ENCODE data around the gene ZNF888.

The ZNF888 gene

DNA sequence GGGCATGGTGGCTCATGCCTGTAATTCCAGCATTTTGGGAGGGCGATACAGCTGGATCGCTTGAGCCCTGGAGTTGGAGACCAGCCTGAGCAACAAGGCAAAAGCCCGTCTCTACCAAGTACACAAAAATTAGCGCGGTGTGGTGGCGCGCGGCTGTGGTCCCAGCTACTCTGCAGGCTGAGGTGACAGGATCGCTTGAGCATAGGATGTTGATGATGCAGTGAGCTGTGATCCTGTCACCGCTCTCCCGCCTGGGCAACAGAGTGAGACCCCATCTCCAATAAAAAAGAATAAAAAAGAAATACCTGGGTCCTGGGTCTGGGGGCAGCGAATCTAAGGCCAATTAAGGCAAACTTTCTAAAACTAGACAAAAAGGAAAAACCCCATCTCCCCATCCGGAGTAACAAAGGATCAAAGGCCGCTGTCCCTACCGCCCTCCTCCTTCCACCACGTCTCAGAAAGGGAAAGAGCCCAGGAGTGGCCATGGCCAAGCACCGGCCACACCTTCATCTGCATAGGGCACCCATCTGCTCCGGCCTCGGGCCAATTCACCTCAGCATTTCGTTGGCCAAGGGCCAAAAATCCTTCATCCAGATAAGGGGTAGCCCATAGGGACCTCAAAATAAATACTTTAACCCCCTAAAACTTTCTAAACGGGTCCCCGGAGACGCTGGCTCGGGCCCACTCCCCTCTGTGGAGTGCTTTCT lies 26.6 kb downstream of the ZNF888 start:
- TF ChIP-seq, protein P1, sequence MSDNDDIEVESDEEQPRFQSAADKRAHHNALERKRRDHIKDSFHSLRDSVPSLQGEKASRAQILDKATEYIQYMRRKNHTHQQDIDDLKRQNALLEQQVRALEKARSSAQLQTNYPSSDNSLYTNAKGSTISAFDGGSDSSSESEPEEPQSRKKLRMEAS (IDR thresholded peaks at IDR 0.05) = peak; percentile 4; the same call in 1 of the 2 replicates
- TF ChIP-seq, protein P2, sequence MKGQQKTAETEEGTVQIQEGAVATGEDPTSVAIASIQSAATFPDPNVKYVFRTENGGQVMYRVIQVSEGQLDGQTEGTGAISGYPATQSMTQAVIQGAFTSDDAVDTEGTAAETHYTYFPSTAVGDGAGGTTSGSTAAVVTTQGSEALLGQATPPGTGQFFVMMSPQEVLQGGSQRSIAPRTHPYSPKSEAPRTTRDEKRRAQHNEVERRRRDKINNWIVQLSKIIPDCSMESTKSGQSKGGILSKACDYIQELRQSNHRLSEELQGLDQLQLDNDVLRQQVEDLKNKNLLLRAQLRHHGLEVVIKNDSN (IDR thresholded peaks at IDR 0.05) = no peak
- TF ChIP-seq NFIC (IDR thresholded peaks at IDR 0.05) = peak; percentile 81

DNA sequence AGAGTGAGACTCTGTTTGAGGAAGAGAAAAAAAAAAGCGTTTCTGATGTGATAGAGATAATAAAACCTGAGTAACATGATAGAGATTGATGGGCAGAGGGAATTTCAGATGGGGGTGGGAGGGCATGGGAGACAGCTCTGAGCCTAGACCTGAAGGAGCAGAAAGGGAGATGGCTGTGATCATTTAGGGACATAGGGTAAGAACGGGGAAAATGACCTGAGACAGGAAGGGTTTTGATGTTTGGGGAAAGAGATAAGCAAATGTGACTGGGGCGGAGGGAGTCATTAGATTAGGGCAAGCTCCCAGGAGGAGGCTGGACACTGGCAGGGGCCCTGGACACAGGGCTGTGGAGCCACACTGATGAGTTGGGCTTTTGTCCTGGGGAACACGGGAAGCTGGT lies 31.9 kb downstream of the ZNF888 start:
- TF ChIP-seq, protein P1 (IDR thresholded peaks at IDR 0.05) = no peak
- TF ChIP-seq NFIC (IDR thresholded peaks at IDR 0.05) (no peak), YY1 (IDR thresholded peaks at IDR 0.05; ENCODE audit: low read depth) (no peak), CEBPB (IDR thresholded peaks at IDR 0.05) (no peak), TEAD4 (IDR thresholded peaks at IDR 0.05) (no peak), RAD21 (IDR thresholded peaks at IDR 0.05; ENCODE audit: low read depth) (no peak), FOXM1 (IDR thresholded peaks at IDR 0.05; ENCODE audit: borderline replicate concordance, low read depth) (no peak), ZBTB7A (IDR thresholded peaks at IDR 0.05; ENCODE audit: low read depth) (no peak), EGR1 (IDR thresholded peaks at IDR 0.05) (no peak)

DNA sequence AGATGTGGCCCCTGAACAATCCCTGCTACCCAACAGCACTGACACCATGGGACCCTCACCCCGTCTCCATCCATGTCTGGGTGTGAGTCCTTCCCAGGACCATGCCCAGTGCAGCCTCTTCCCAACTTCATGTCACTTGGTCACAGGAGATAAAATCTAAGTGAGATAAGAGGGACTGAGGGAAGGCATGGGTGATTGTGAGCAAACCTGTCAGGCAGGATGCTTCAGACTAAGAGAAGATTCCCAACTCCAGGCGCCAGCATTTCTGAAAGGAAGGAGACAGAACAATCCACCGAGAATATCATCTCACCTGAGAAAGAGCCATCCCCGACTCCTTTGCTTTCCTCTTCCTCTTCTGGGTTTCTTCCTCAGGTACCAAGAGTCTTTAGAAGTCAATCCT lies 33.3 kb downstream of the ZNF888 start:
- no peak for TF ChIP-seq TCF12 (IDR thresholded peaks at IDR 0.05; ENCODE audit: low read depth)
- TF ChIP-seq, protein P2 (IDR thresholded peaks at IDR 0.05) = no peak
- no peak for TF ChIP-seq CREB1 (IDR thresholded peaks at IDR 0.05; ENCODE audit: low read depth)
- TF ChIP-seq EGR1 (IDR thresholded peaks at IDR 0.05) = no peak
- TF ChIP-seq YY1 (IDR thresholded peaks at IDR 0.05; ENCODE audit: low read depth) = no peak
- no peak for TF ChIP-seq CEBPB (IDR thresholded peaks at IDR 0.05)
- no peak for TF ChIP-seq FOXM1 (IDR thresholded peaks at IDR 0.05; ENCODE audit: borderline replicate concordance, low read depth)
- TF ChIP-seq TEAD4 (IDR thresholded peaks at IDR 0.05) = no peak
- no peak for TF ChIP-seq ZBTB7A (IDR thresholded peaks at IDR 0.05; ENCODE audit: low read depth)
- TF ChIP-seq TAF1 (IDR thresholded peaks at IDR 0.05; ENCODE audit: low read depth) = no peak
- TF ChIP-seq NFIC (IDR thresholded peaks at IDR 0.05) = no peak
- TF ChIP-seq, protein P3, sequence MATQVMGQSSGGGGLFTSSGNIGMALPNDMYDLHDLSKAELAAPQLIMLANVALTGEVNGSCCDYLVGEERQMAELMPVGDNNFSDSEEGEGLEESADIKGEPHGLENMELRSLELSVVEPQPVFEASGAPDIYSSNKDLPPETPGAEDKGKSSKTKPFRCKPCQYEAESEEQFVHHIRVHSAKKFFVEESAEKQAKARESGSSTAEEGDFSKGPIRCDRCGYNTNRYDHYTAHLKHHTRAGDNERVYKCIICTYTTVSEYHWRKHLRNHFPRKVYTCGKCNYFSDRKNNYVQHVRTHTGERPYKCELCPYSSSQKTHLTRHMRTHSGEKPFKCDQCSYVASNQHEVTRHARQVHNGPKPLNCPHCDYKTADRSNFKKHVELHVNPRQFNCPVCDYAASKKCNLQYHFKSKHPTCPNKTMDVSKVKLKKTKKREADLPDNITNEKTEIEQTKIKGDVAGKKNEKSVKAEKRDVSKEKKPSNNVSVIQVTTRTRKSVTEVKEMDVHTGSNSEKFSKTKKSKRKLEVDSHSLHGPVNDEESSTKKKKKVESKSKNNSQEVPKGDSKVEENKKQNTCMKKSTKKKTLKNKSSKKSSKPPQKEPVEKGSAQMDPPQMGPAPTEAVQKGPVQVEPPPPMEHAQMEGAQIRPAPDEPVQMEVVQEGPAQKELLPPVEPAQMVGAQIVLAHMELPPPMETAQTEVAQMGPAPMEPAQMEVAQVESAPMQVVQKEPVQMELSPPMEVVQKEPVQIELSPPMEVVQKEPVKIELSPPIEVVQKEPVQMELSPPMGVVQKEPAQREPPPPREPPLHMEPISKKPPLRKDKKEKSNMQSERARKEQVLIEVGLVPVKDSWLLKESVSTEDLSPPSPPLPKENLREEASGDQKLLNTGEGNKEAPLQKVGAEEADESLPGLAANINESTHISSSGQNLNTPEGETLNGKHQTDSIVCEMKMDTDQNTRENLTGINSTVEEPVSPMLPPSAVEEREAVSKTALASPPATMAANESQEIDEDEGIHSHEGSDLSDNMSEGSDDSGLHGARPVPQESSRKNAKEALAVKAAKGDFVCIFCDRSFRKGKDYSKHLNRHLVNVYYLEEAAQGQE (IDR thresholded peaks at IDR 0.05; ENCODE audit: low read depth) = no peak
- TF ChIP-seq RAD21 (IDR thresholded peaks at IDR 0.05; ENCODE audit: low read depth) = no peak
- TF ChIP-seq EP300 (IDR thresholded peaks at IDR 0.05; ENCODE audit: borderline replicate concordance) = no peak
- TF ChIP-seq, protein P1 (IDR thresholded peaks at IDR 0.05) = no peak

DNA sequence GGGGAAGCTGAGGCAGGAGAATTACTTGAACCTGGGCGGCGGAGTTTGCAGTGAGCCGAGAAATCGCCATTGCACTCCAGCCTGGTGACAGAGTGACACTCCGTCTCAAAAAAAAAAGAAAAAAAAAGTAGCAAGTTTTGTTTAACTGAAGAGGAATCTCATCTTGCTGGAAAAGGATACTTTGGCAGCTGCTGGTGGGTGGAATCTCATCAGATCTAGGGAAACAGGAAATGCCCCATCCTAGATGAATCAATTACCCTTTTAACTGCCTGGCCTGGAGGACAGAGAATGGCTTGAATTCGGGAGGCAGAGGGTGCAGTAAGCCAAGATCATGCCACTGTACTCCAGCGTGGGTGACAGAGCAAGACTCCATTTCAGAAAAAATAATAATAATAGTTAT lies 34.2 kb downstream of the ZNF888 start:
- TF ChIP-seq CEBPB (IDR thresholded peaks at IDR 0.05) (no peak), TCF12 (IDR thresholded peaks at IDR 0.05; ENCODE audit: low read depth) (no peak), ZBTB7A (IDR thresholded peaks at IDR 0.05; ENCODE audit: low read depth) (no peak), NFIC (IDR thresholded peaks at IDR 0.05) (no peak), FOXM1 (IDR thresholded peaks at IDR 0.05; ENCODE audit: borderline replicate concordance, low read depth) (no peak), TEAD4 (IDR thresholded peaks at IDR 0.05) (no peak), TAF1 (IDR thresholded peaks at IDR 0.05; ENCODE audit: low read depth) (no peak)
- TF ChIP-seq, protein P1 (IDR thresholded peaks at IDR 0.05) = no peak
- TF ChIP-seq, protein P2 (IDR thresholded peaks at IDR 0.05) = no peak

DNA sequence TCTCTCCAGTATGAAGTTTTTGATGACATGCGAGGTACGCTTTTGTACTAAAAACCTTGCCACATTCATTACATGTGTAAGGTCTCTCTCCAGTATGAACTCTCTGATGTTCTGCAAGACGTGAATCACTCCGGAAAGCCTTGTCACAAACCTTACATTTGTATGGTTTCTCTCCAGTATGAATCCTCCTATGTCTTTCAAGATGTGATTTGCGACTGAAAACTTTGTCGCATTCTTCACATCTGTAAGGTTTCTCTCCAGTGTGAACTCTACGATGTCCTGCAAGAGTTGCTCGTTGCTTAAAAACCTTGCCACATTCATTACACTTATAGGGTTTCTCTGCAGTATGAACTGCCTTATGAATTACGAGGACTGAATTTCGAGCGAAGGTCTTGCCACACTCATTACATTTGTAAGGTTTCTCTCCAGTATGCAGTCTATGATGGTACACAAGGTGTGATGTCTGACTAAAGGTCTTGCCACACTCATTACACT lies 42.3 kb downstream of the ZNF888 start:
- TF ChIP-seq TEAD4 (IDR thresholded peaks at IDR 0.05) (no peak), NFIC (IDR thresholded peaks at IDR 0.05) (no peak), CEBPB (IDR thresholded peaks at IDR 0.05) (no peak), EP300 (IDR thresholded peaks at IDR 0.05; ENCODE audit: borderline replicate concordance) (no peak), CREB1 (IDR thresholded peaks at IDR 0.05; ENCODE audit: low read depth) (no peak), ZBTB7A (IDR thresholded peaks at IDR 0.05; ENCODE audit: low read depth) (no peak), FOXM1 (IDR thresholded peaks at IDR 0.05; ENCODE audit: borderline replicate concordance, low read depth) (no peak), TAF1 (IDR thresholded peaks at IDR 0.05; ENCODE audit: low read depth) (no peak), RAD21 (IDR thresholded peaks at IDR 0.05; ENCODE audit: low read depth) (no peak), YY1 (IDR thresholded peaks at IDR 0.05; ENCODE audit: low read depth) (no peak), EGR1 (IDR thresholded peaks at IDR 0.05) (no peak), TCF12 (IDR thresholded peaks at IDR 0.05; ENCODE audit: low read depth) (no peak)
- TF ChIP-seq, protein P1 (IDR thresholded peaks at IDR 0.05) = no peak
- TF ChIP-seq, protein P2 (IDR thresholded peaks at IDR 0.05) = no peak
- TF ChIP-seq, protein P3 (IDR thresholded peaks at IDR 0.05; ENCODE audit: low read depth) = no peak

All from Ishikawa (cell line).